Measurements from ENCODE around the gene TMEM236. TPM values are rescaled to one million over a fixed set of nuclear protein-coding genes. Genes with fewer than 3 reads are reported as not detected.

TMEM236 gene
- total and polyA plus RNA-seq, 2 of the 4 experiments (the other 2 are of a cell fraction) = not detected

- no peaks in the 10 kb centered on the region for H4K20me1 ChIP-seq (ENCODE audit: insufficient read depth, low read length)
- ChIA-PET CTCF (no interaction called here), POLR2A (ENCODE audit: unreplicated experiment) (no interaction called here)
- no peaks in the 10 kb centered on the region for H3K9me3 ChIP-seq (ENCODE audit: control insufficient read depth, insufficient read depth, low read length)
- H3K27ac ChIP-seq (ENCODE audit: insufficient read depth, low read length) = no peak overlapping the region
- no peak for ATAC-seq (ENCODE audit: low read depth)
- no peak overlapping the region for H2BK15ac ChIP-seq (ENCODE audit: low read depth, low read length)
- no peak overlapping the region for H4K8ac ChIP-seq (ENCODE audit: low read depth in 2 of 2, low read length in 2 of 2)
- no peaks in the 10 kb centered on the region for H3K27me3 ChIP-seq (ENCODE audit: control insufficient read depth, insufficient read depth, low read length)
- H2BK5ac ChIP-seq (ENCODE audit: low read depth, low read length, poor library complexity, severe bottlenecking) = no peak overlapping the region
- no peak overlapping the region for H2BK120ac ChIP-seq (ENCODE audit: low read depth, low read length)
- DNase-seq = no peak
- peaks cover 14% of the 10 kb centered on the region for H3K9me1 ChIP-seq (ENCODE audit: insufficient read depth, low read length)
- H3K4ac ChIP-seq (ENCODE audit: low read depth, low read length) = no peak overlapping the region
- H3K36me3 ChIP-seq (ENCODE audit: control insufficient read depth, insufficient read depth, low read length) = no peaks in the 10 kb centered on the region
- no TSS peak for BruUV-seq (replicated peaks)
- no peak overlapping the region for H3K14ac ChIP-seq (replicated peaks; ENCODE audit: low read depth, low read length)
- H4K91ac ChIP-seq (ENCODE audit: insufficient read depth, low read depth, low read length) = no peak overlapping the region
- H2AK5ac ChIP-seq (ENCODE audit: low read depth, low read length) = no peak overlapping the region
- H3K79me1 ChIP-seq (ENCODE audit: low read depth in 1 of 2, low read length in 2 of 2) = no peaks in the 10 kb centered on the region
- H2AFZ ChIP-seq (replicated peaks; ENCODE audit: low read length, poor library complexity) = no peak overlapping the region
- no peak overlapping the region for H3K4me3 ChIP-seq (ENCODE audit: insufficient read depth, low read depth, low read length)
- in situ Hi-C loops (cut with MboI; ENCODE audit: low sequenced_read_pairs) = no loop called here
- no CpG with 5 or more reads among the region's 2 CpGs for WGBS, 2 experiments (ENCODE audit: extremely low coverage in 2 of 2, insufficient read length in 1 of 2)
- no peak overlapping the region for H3K23ac ChIP-seq (ENCODE audit: low read depth, low read length)
- no peak overlapping the region for H3K4me2 ChIP-seq (ENCODE audit: low read depth, low read length)
- no peak overlapping the region for H2AK9ac ChIP-seq (replicated peaks; ENCODE audit: low read depth, low read length, poor library complexity)
- dilution Hi-C loops (cut with HindIII; ENCODE audit: low sequenced_read_pairs, unreplicated experiment) = no loop called here
- H3K4me1 ChIP-seq (ENCODE audit: control insufficient read depth, insufficient read depth, low read length) = peaks cover 4% of the 10 kb centered on the region
- no peak overlapping the region for H3K9ac ChIP-seq (ENCODE audit: low read depth, low read length)
- TF ChIP-seq NFE2L2 (IDR thresholded peaks at IDR 0.05; ENCODE audit: low read depth, low read length) = no peak
- intact Hi-C loops (cut with micrococcal nuclease) = no loop called here
- H3K56ac ChIP-seq (ENCODE audit: extremely low read depth, insufficient read depth, low read length) = no peak overlapping the region
- no peak overlapping the region for H4K5ac ChIP-seq (ENCODE audit: low read depth, low read length)
- H3K18ac ChIP-seq (ENCODE audit: low read depth, low read length) = no peak overlapping the region
- no peak overlapping the region for H2BK20ac ChIP-seq (ENCODE audit: low read depth, low read length)
Measured at GRCh38 chr10:17790651-17791050, 38.6 kb downstream of the TMEM236 start.
